Stimulated activated CD8-positive, alpha-beta memory T cell treated with anti-CD3 and anti-CD28 coated beads, Interleukin-15, amount 100 ng/mL, for 24 hours (primary cell): ENCODE data around the gene GPR152.
A peak's percentile ranks its signal among the peaks of the same experiment; 100 is the strongest.
"Not testable (repeated sequence)": the region's sequence is repeated elsewhere in the genome, so short reads cannot be mapped to it uniquely, and the experiment has no call there.

ENCODE experiments used
- DNase-seq: peaks from one replicate; pipeline ENCODE4 v3.0.0-alpha.2; 2020; ENCODE audit warnings: low read depth

The GPR152 gene

GRCh38 chr11:67489203-67489884 lies 36.8 kb upstream of the GPR152 start:
- DNase-seq, result no peak

GRCh38 chr11:67486481-67487195 lies 34.1 kb upstream of the GPR152 start:
- DNase-seq, result no peak

- DNase-seq, result not testable (repeated sequence)
These were observed 33.4 kb upstream of the GPR152 start for GRCh38 chr11:67485873-67486361.

GRCh38 chr11:67484847-67485311 lies 32.4 kb upstream of the GPR152 start:
- no peak for DNase-seq

GRCh38 chr11:67483831-67484665 lies 31.5 kb upstream of the GPR152 start:
- DNase-seq, result no peak

- peak; percentile 78 for DNase-seq
These were observed 30.6 kb upstream of the GPR152 start, which contains the start of gene AIP for GRCh38 chr11:67482827-67483798. Gene AIP (plus strand): TSS chr11:67483026. CDS start chr11:67483159, 133 bp downstream.

GRCh38 chr11:67482275-67482826 lies 29.8 kb upstream of the GPR152 start:
- no peak for DNase-seq

- not testable (repeated sequence) for DNase-seq
These were observed 25.0 kb upstream of the GPR152 start for GRCh38 chr11:67477344-67478050.

- not testable (repeated sequence) for DNase-seq
These were observed 24.2 kb upstream of the GPR152 start for GRCh38 chr11:67476692-67477091.

- no peak for DNase-seq
These were observed 20.4 kb upstream of the GPR152 start for GRCh38 chr11:67472882-67473281.

- no peak for DNase-seq
These were observed 17.9 kb upstream of the GPR152 start for GRCh38 chr11:67470337-67471002.

- DNase-seq, result no peak
These were observed 16.9 kb upstream of the GPR152 start for GRCh38 chr11:67469508-67469811.

GRCh38 chr11:67468759-67469507 lies 16.4 kb upstream of the GPR152 start, which contains the start of gene TMEM134:
Gene TMEM134 (minus strand): TSS chr11:67469251. CDS start chr11:67469192, 59 bp downstream.
- DNase-seq, result peak; percentile 95

GRCh38 chr11:67468456-67468758 lies 15.9 kb upstream of the GPR152 start:
- no peak for DNase-seq

- no peak for DNase-seq
These were observed 15.5 kb upstream of the GPR152 start for GRCh38 chr11:67468056-67468455.

GRCh38 chr11:67466962-67467771 lies 14.6 kb upstream of the GPR152 start:
- DNase-seq, result no peak

GRCh38 chr11:67466367-67466766 lies 13.8 kb upstream of the GPR152 start:
- no peak for DNase-seq

GRCh38 chr11:67465530-67465929 lies 13.0 kb upstream of the GPR152 start:
- DNase-seq, result not testable (repeated sequence)
